Astrocyte (in vitro differentiated cells and primary cell): ENCODE results near the gene FBXL7. TPM values are rescaled to one million over a fixed set of nuclear protein-coding genes. Genes with fewer than 3 reads are reported as not detected.

ENCODE experiments used
- DNase-seq: peaks from one replicate; pipeline ENCODE4 v3.0.0-alpha.2; 2010; ENCODE audit warnings: low read depth
- FAIRE-seq: peaks from 2 replicates; lab custom pipeline; 2011; peaks lifted over from hg19 to GRCh38; lab: Jason Lieb, UNC
- H2AFZ ChIP-seq: 2 replicates; pipeline ENCODE4 v1.6.0; 2012; ENCODE audit warnings: low read depth, low read length, inconsistent platforms
- H3K27ac ChIP-seq: 2 replicates; pipeline ENCODE4 v1.5.1; 2011; ENCODE audit warnings: low read depth, low read length, inconsistent platforms
- H3K27me3 ChIP-seq: 2 replicates; pipeline ENCODE4 v1.6.0; 2011; ENCODE audit warnings: low read length, inconsistent platforms; ENCODE audit not compliant: insufficient read depth
- H3K36me3 ChIP-seq: 2 replicates; pipeline ENCODE4 v1.5.1; 2011; ENCODE audit warnings: low read length, inconsistent platforms; ENCODE audit not compliant: insufficient read depth
- H3K4me1 ChIP-seq: 2 replicates; pipeline ENCODE4 v1.5.1; 2011; ENCODE audit warnings: low read length, inconsistent platforms; ENCODE audit not compliant: insufficient read depth
- H3K4me2 ChIP-seq: 2 replicates; pipeline ENCODE4 v1.6.0; 2012; ENCODE audit warnings: low read length, inconsistent platforms
- H3K4me3 ChIP-seq: 2 replicates; pipeline ENCODE4 v1.5.1; 2011; ENCODE audit warnings: low read depth, mild to moderate bottlenecking, low read length, inconsistent platforms; ENCODE audit not compliant: insufficient read depth
- H3K79me2 ChIP-seq: 2 replicates; pipeline ENCODE4 v1.6.0; 2012; ENCODE audit warnings: mild to moderate bottlenecking, low read length, inconsistent platforms; ENCODE audit not compliant: insufficient read depth
- H3K9ac ChIP-seq: 2 replicates; pipeline ENCODE4 v1.6.0; 2012; ENCODE audit warnings: mild to moderate bottlenecking, low read length, inconsistent platforms
- H3K9me3 ChIP-seq: 2 replicates; pipeline ENCODE4 v1.5.1; 2012; ENCODE audit warnings: low read depth, mild to moderate bottlenecking, low read length, inconsistent platforms; ENCODE audit not compliant: insufficient read depth
- H4K20me1 ChIP-seq: 2 replicates; pipeline ENCODE4 v1.6.0; 2012; ENCODE audit warnings: low read length, inconsistent platforms; ENCODE audit not compliant: insufficient read depth
- H3K27ac Mint-ChIP-seq: one replicate; pipeline ENCODE4 v1.8.0; 2021; ENCODE audit warnings: mild to moderate bottlenecking, mixed read lengths; ENCODE audit not compliant: unreplicated experiment
- H3K27me3 Mint-ChIP-seq: one replicate; pipeline ENCODE4 v1.8.0; 2021; ENCODE audit warnings: low read depth, mixed read lengths; ENCODE audit not compliant: unreplicated experiment
- H3K36me3 Mint-ChIP-seq: one replicate; pipeline ENCODE4 v1.8.0; 2021; ENCODE audit warnings: low read depth, mixed read lengths; ENCODE audit not compliant: unreplicated experiment
- H3K4me1 Mint-ChIP-seq: one replicate; pipeline ENCODE4 v1.8.0; 2021; ENCODE audit warnings: low read depth, mixed read lengths; ENCODE audit not compliant: unreplicated experiment
- H3K4me3 Mint-ChIP-seq: one replicate; pipeline ENCODE4 v1.8.0; 2021; ENCODE audit warnings: mild to moderate bottlenecking, moderate library complexity, mixed read lengths; ENCODE audit not compliant: unreplicated experiment
- H3K9me3 Mint-ChIP-seq: one replicate; pipeline ENCODE4 v1.8.0; 2021; ENCODE audit warnings: mild to moderate bottlenecking, mixed read lengths; ENCODE audit not compliant: unreplicated experiment
- CTCF ChIP-seq: IDR thresholded peaks from 2 replicates; pipeline ENCODE4 v1.5.1; 2011; ENCODE audit warnings: low read depth, mild to moderate bottlenecking, inconsistent platforms, low read length, moderate library complexity; ENCODE audit not compliant: insufficient read depth
- EZH2 ChIP-seq: IDR thresholded peaks from 2 replicates; pipeline ENCODE4 v1.6.1; 2012; ENCODE audit warnings: mild to moderate bottlenecking, low read length, inconsistent platforms; ENCODE audit not compliant: insufficient read depth
- total RNA-seq: library from RNA; stranded (reverse); gene quantifications from 2 replicates; pipeline ENCODE4 v1.2.1, GENCODE V29; 2021

Gene FBXL7
- total RNA-seq, 1 donor from 2014 or later, result 21.0 TPM

- Histone ChIP-seq H3K4me1 (no peaks in the 10 kb centered on the region), H3K9me3 (no peaks in the 10 kb centered on the region), H4K20me1 (peaks cover 11% of the 10 kb centered on the region), H3K4me2 (no peak overlapping the region), H3K9ac (no peak overlapping the region), H3K27me3 (no peaks in the 10 kb centered on the region), H3K79me2 (no peaks in the 10 kb centered on the region), H3K36me3 (no peaks in the 10 kb centered on the region), H3K27ac (no peak overlapping the region), H3K4me3 (no peak overlapping the region), H2AFZ (no peak overlapping the region)
- FAIRE-seq, result no peak
- H3K27me3 Mint-ChIP-seq, result no peaks in the 10 kb centered on the region
- no peaks in the 10 kb centered on the region for H3K36me3 Mint-ChIP-seq
- no peak overlapping the region for H3K4me3 Mint-ChIP-seq
- no peak for TF ChIP-seq CTCF
- DNase-seq, result no peak
- H3K27ac Mint-ChIP-seq, result no peak overlapping the region
- H3K4me1 Mint-ChIP-seq, result peaks cover 16% of the 10 kb centered on the region
- peaks cover 1% of the 10 kb centered on the region for H3K9me3 Mint-ChIP-seq
These were observed 182.1 kb downstream of the FBXL7 start for GRCh38 chr5:15682122-15682521.

GRCh38 chr5:15682566-15682965 is 182.6 kb downstream of the FBXL7 start:
- no peak overlapping the region for H3K27ac Mint-ChIP-seq
- Histone ChIP-seq H3K36me3 (no peaks in the 10 kb centered on the region), H3K27me3 (no peaks in the 10 kb centered on the region), H3K4me2 (no peak overlapping the region), H3K4me3 (no peak overlapping the region), H3K4me1 (no peaks in the 10 kb centered on the region), H4K20me1 (peaks cover 15% of the 10 kb centered on the region), H3K9ac (no peak overlapping the region), H3K27ac (no peak overlapping the region), H2AFZ (no peak overlapping the region), H3K79me2 (no peaks in the 10 kb centered on the region), H3K9me3 (no peaks in the 10 kb centered on the region)
- no peak for FAIRE-seq
- no peaks in the 10 kb centered on the region for H3K36me3 Mint-ChIP-seq
- H3K27me3 Mint-ChIP-seq, result no peaks in the 10 kb centered on the region
- peaks cover 16% of the 10 kb centered on the region for H3K4me1 Mint-ChIP-seq
- H3K4me3 Mint-ChIP-seq, result no peak overlapping the region
- no peak for DNase-seq
- peaks cover 1% of the 10 kb centered on the region for H3K9me3 Mint-ChIP-seq
- TF ChIP-seq EZH2 (no peak), CTCF (no peak)

- no peak overlapping the region for H3K9ac ChIP-seq
- H4K20me1 ChIP-seq, result peaks cover 16% of the 10 kb centered on the region
- Mint-ChIP-seq H3K9me3 (peaks cover 1% of the 10 kb centered on the region), H3K27me3 (no peaks in the 10 kb centered on the region), H3K4me1 (peaks cover 16% of the 10 kb centered on the region), H3K36me3 (no peaks in the 10 kb centered on the region), H3K4me3 (no peak overlapping the region), H3K27ac (no peak overlapping the region)
- TF ChIP-seq CTCF (no peak), EZH2 (no peak)
- H3K4me3 ChIP-seq, result no peak overlapping the region
- no peak for DNase-seq
- H3K4me2 ChIP-seq, result no peak overlapping the region
- no peaks in the 10 kb centered on the region for H3K36me3 ChIP-seq
- no peak overlapping the region for H2AFZ ChIP-seq
- H3K9me3 ChIP-seq, result no peaks in the 10 kb centered on the region
- H3K4me1 ChIP-seq, result no peaks in the 10 kb centered on the region
- FAIRE-seq, result no peak
- peaks cover under 1% of the 10 kb centered on the region for H3K79me2 ChIP-seq
- H3K27me3 ChIP-seq, result no peaks in the 10 kb centered on the region
- no peak overlapping the region for H3K27ac ChIP-seq
These were observed 183.4 kb downstream of the FBXL7 start for GRCh38 chr5:15683332-15683731.
